Endothelial cell (in vitro differentiated cells): ENCODE data around the gene CIC. TPM values are rescaled to one million over a fixed set of nuclear protein-coding genes. Genes with fewer than 3 reads are reported as not detected.

ENCODE experiments used
- DNase-seq: peaks from one replicate; pipeline ENCODE4 v3.0.0; 2021; ENCODE audit warnings: low spot score
- H3K27ac Mint-ChIP-seq: one replicate; pipeline ENCODE4 v1.8.0; 2021; ENCODE audit warnings: mixed read lengths, inconsistent platforms; ENCODE audit not compliant: unreplicated experiment
- H3K27me3 Mint-ChIP-seq: one replicate; pipeline ENCODE4 v1.8.0; 2021; ENCODE audit warnings: mild to moderate bottlenecking, moderate library complexity, mixed read lengths, inconsistent platforms; ENCODE audit not compliant: unreplicated experiment
- H3K36me3 Mint-ChIP-seq: one replicate; pipeline ENCODE4 v1.8.0; 2021; ENCODE audit warnings: mild to moderate bottlenecking, low read depth, mixed read lengths, inconsistent platforms; ENCODE audit not compliant: unreplicated experiment
- H3K4me1 Mint-ChIP-seq: one replicate; pipeline ENCODE4 v1.8.0; 2021; ENCODE audit warnings: mild to moderate bottlenecking, mixed read lengths, inconsistent platforms; ENCODE audit not compliant: unreplicated experiment
- H3K4me3 Mint-ChIP-seq: one replicate; pipeline ENCODE4 v1.8.0; 2021; ENCODE audit warnings: mild to moderate bottlenecking, mixed read lengths, inconsistent platforms; ENCODE audit not compliant: unreplicated experiment
- H3K9me3 Mint-ChIP-seq: one replicate; pipeline ENCODE4 v1.8.0; 2021; ENCODE audit warnings: mixed read lengths, inconsistent platforms; ENCODE audit not compliant: unreplicated experiment
- total RNA-seq: library from RNA; stranded (reverse); fragmentation: NEBNext Ultra II Directional; extraction: Animal tissue kit (Norgen Biotek cat#: 25700); gene quantifications from one replicate; pipeline ENCODE4 v1.2.1, GENCODE V29; 2021; ENCODE audit not compliant: unreplicated experiment
- TF ChIP-seq, protein P1 (sequence below): fragments of 200-600 bp; sonication (generic); IDR thresholded peaks from one replicate; pipeline ENCODE4 v1.5.0; 2021; ENCODE audit warnings: antibody characterized with exemption; ENCODE audit not compliant: unreplicated experiment

The CIC gene
- total RNA-seq, 1 donor from 2014 or later: 85.7 TPM

DNA sequence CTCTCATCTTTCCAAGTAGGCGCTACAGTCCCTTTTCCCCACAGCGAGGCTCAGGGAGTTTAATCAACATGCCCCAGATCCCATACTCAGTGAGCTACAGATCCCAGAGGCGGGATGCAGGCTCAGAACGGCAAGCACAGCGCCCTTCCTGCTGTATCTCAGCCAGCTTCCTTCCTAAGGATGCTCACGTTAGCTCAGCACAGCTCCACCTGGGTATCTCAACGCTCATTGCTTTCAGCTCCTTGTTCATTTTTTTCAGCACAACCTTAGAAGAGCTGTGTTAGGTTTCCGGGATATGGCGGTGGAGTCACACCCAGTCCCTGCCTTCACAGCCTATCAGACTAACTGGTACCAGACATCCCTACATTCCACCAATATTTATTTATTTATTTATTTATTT, 53.3 kb downstream of the CIC start:
- Mint-ChIP-seq H3K27ac (no peak overlapping the region), H3K27me3 (peaks cover 17% of the 10 kb centered on the region), H3K4me1 (peaks cover 17% of the 10 kb centered on the region), H3K36me3 (peaks cover 5% of the 10 kb centered on the region), H3K4me3 (no peak overlapping the region), H3K9me3 (no peaks in the 10 kb centered on the region)
- TF ChIP-seq, protein P1, sequence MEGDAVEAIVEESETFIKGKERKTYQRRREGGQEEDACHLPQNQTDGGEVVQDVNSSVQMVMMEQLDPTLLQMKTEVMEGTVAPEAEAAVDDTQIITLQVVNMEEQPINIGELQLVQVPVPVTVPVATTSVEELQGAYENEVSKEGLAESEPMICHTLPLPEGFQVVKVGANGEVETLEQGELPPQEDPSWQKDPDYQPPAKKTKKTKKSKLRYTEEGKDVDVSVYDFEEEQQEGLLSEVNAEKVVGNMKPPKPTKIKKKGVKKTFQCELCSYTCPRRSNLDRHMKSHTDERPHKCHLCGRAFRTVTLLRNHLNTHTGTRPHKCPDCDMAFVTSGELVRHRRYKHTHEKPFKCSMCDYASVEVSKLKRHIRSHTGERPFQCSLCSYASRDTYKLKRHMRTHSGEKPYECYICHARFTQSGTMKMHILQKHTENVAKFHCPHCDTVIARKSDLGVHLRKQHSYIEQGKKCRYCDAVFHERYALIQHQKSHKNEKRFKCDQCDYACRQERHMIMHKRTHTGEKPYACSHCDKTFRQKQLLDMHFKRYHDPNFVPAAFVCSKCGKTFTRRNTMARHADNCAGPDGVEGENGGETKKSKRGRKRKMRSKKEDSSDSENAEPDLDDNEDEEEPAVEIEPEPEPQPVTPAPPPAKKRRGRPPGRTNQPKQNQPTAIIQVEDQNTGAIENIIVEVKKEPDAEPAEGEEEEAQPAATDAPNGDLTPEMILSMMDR: no peak
- no peak for DNase-seq

DNA sequence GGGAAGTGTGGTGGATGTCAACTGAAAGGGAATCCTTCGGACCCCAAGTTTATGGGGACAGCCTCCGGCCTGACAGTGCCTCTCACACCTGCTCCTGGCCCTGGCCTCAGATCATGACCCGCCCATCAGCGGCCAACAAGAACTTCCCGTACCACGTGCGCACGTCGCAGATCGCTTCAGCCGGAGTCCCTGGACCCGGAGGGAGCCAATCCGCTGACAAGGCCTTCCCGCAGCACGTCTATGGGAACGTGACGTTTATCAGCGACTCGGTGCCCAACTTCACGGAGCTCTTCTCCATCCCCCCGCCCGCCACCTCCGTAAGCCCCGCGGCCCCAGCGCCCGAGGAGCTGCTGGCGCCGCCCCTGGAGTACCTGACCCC, 54.4 kb downstream of the CIC start:
- DNase-seq: no peak

DNA sequence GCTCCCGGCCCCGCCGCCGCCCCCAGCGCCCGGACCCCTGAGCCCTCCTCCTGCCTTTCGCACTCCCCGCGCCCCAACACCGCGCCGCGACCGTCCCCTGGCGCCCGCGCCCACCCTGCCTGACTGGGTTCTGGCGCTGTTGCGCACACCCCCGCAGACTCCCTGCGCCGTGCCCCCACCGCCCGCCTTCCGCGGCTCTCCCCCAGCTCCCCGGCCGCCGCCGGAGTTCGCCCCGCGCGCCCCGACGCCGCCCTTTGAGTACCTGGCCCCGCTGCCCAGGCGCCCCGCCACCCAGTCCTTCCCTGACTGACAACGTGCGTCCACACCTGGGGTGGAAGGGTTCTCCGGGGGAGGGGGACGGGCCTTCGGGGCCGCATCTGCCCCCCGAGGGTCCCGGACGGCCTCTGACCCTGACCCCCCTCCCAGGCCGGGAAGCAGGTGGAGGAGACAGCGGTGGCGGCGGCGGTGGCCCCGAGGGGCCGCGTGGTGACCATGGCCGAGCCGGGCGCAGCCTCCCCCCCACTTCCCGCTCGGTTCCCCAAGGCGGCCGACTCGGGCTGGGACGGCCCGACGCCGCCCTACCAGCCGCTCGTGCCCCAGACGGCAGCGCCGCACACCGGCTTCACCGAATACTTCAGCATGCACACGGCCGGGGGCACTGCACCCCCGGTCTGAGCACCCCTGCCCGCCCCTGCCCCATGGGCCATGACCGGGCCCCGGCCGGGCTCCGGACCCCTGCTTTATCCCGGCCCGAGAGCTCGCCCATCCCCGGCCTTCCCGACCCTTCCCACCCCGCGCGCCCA, 55.0 kb downstream of the CIC start:
- Mint-ChIP-seq H3K27ac (no peak overlapping the region), H3K36me3 (peaks cover 11% of the 10 kb centered on the region), H3K4me1 (peaks cover 32% of the 10 kb centered on the region), H3K27me3 (peaks cover 21% of the 10 kb centered on the region), H3K4me3 (no peak overlapping the region), H3K9me3 (no peaks in the 10 kb centered on the region)
- DNase-seq: no peak
- TF ChIP-seq, protein P1: no peak

More for the DNA sequence above, 54.4 kb downstream of the CIC start:
- H3K27me3 Mint-ChIP-seq: peaks cover 17% of the 10 kb centered on the region
- H3K4me3 Mint-ChIP-seq: no peak overlapping the region
- peaks cover 11% of the 10 kb centered on the region for H3K36me3 Mint-ChIP-seq
- TF ChIP-seq, protein P1: no peak
- H3K4me1 Mint-ChIP-seq: peaks cover 27% of the 10 kb centered on the region
- no peaks in the 10 kb centered on the region for H3K9me3 Mint-ChIP-seq
- no peak overlapping the region for H3K27ac Mint-ChIP-seq

GRCh38 chr19:42324655-42325307, 55.7 kb downstream of the CIC start:
- Mint-ChIP-seq H3K4me3 (peak overlapping the region; percentile 90), H3K4me1 (peaks cover 34% of the 10 kb centered on the region), H3K27me3 (peaks cover 23% of the 10 kb centered on the region), H3K36me3 (peaks cover 11% of the 10 kb centered on the region), H3K9me3 (no peaks in the 10 kb centered on the region), H3K27ac (no peak overlapping the region)
- DNase-seq: no peak
- TF ChIP-seq, protein P1: peak; percentile 54
